Sigmoid colon (tissue), 7 donors: ENCODE measurements around the gene MET. TPM values are rescaled to one million over a fixed set of nuclear protein-coding genes. Genes with fewer than 3 reads are reported as not detected.

Experiments
- DNase-seq: peaks from one replicate; pipeline ENCODE4 v3.0.0-alpha.2; 2019
- H3K27ac ChIP-seq, 4 donors: fragments of 200-600 bp; sonication (generic); one replicate each; pipeline ENCODE4 v1.5.1; 2016 to 2019; ENCODE audit warnings: mild to moderate bottlenecking in 1 of 4
- H3K27me3 ChIP-seq, 3 donors: fragments of 200-600 bp; sonication (generic); one replicate each; pipeline ENCODE4 v1.5.1; 2019; ENCODE audit warnings: mild to moderate bottlenecking in 1 of 3
- H3K36me3 ChIP-seq, 4 donors: fragments of 200-600 bp; sonication (generic); one replicate each; pipeline ENCODE4 v1.5.1; 2016 to 2019
- H3K4me1 ChIP-seq, 4 donors: fragments of 200-600 bp; sonication (generic); one replicate each; pipeline ENCODE4 v1.5.1; 2017 to 2019
- H3K4me3 ChIP-seq, 4 donors: fragments of 200-600 bp; sonication (generic); one replicate each; pipeline ENCODE4 v1.5.1; 2017 to 2019; ENCODE audit warnings: mild to moderate bottlenecking in 2 of 4, moderate library complexity in 1 of 4
- H3K9me3 ChIP-seq, 4 donors: fragments of 200-600 bp in 3 of 4; sonication (generic) in 3 of 4; one replicate each; pipeline versions ENCODE4 v1.5.1 to v1.6.1; 2013 to 2019
- CTCF ChIP-seq, 4 experiments: fragments of 450-650 bp in 3 of 4; fragments of 200-600 bp in 1 of 4; IDR thresholded peaks; one replicate each; pipeline ENCODE4 v1.5.1; 2016 to 2019; ENCODE audit warnings: antibody characterized with exemption in 4 of 4, mild to moderate bottlenecking in 3 of 4, moderate library complexity in 2 of 4
- EP300 ChIP-seq, 4 donors: sonication (generic); formaldehyde crosslinking; IDR thresholded peaks; one replicate each; pipeline ENCODE4 v1.6.1; 2017; ENCODE audit warnings: antibody characterized with exemption in 4 of 4
- POLR2A ChIP-seq, 2 donors: fragments of 450-650 bp; IDR thresholded peaks; one replicate each; pipeline ENCODE4 v1.6.1; 2016; ENCODE audit warnings: antibody characterized with exemption in 2 of 2, mild to moderate bottlenecking in 2 of 2, moderate library complexity in 2 of 2
- POLR2AphosphoS5 ChIP-seq, 4 donors: sonication (generic); formaldehyde crosslinking; IDR thresholded peaks; one replicate each; pipeline ENCODE4 v1.6.1; 2017; ENCODE audit warnings: antibody characterized with exemption in 4 of 4
- WGBS, 2 donors: extraction: QIAGEN DNeasy Blood & Tissue Kit; methylation state at CpG; one replicate each; pipeline ENCODE4 v1.1.7; 2013; 5-methylcytosine and 5-hydroxymethylcytosine counted together
- intact Hi-C: fragments of 100-400 bp; cut with DNase I; formaldehyde crosslinking; loops from one replicate; pipeline ENCODE4 v1.15.1; 2023
- polyA plus RNA-seq, 3 donors: library from polyadenylated mRNA; stranded (reverse); fragments of 200-250 nt; gene quantifications; one replicate each; pipeline ENCODE4 v1.2.3, GENCODE V29; 2013
- total RNA-seq, 4 donors: library from RNA; depleted of rRNA; stranded (reverse); fragments of >200 nt; gene quantifications; one replicate each; pipeline ENCODE4 v1.1.0, GENCODE V29; 2016
- donor health status: healthy with polysubstance abuse.
- donor health status: Bipolar disorder and iron deficiency.
- donor health status: healthy.

Gene MET
- total and polyA plus RNA-seq, 7 donors, result 1.2 to 21.6 (median 15.9) TPM

- no peak for DNase-seq
- H3K9me3 ChIP-seq, result no peaks in the 10 kb centered on the region
- H3K4me1 ChIP-seq, result peaks cover 0 to 45% (median 25%) of the 10 kb centered on the region in 4 donors
- H3K27me3 ChIP-seq, result no peaks in the 10 kb centered on the region
- no peak for TF ChIP-seq POLR2A (IDR thresholded peaks at IDR 0.05)
- TF ChIP-seq CTCF (IDR thresholded peaks at IDR 0.05), result no peak
- no peak for TF ChIP-seq POLR2AphosphoS5 (IDR thresholded peaks at IDR 0.05)
- no peak for TF ChIP-seq EP300 (IDR thresholded peaks at IDR 0.05)
- no peak overlapping the region for H3K4me3 ChIP-seq
- H3K27ac ChIP-seq, result peak overlapping the region in 1 of 4 donors; percentile 33
- no peaks in the 10 kb centered on the region for H3K36me3 ChIP-seq
- intact Hi-C loops, result no loop called here
Observed at GRCh38 chr7:116799916-116800315, 127.9 kb downstream of the MET start.

- Histone ChIP-seq H3K9me3 (no peaks in the 10 kb centered on the region), H3K4me3 (no peak overlapping the region), H3K27me3 (no peaks in the 10 kb centered on the region), H3K36me3 (no peaks in the 10 kb centered on the region), H3K4me1 (peaks cover 0 to 51% (median 31%) of the 10 kb centered on the region in 4 donors), H3K27ac (peak overlapping the region in 2 of 4 donors; percentile 33 to 64)
- DNase-seq, result no peak
- 68 to 76% methylated on average over 2 of the region's 2 CpGs for WGBS, 2 donors
- intact Hi-C loops, result no loop called here
- TF ChIP-seq CTCF (IDR thresholded peaks at IDR 0.05) (no peak), POLR2A (IDR thresholded peaks at IDR 0.05) (no peak), POLR2AphosphoS5 (IDR thresholded peaks at IDR 0.05) (no peak), EP300 (IDR thresholded peaks at IDR 0.05) (no peak)
Observed at GRCh38 chr7:116800594-116800993, 128.6 kb downstream of the MET start.

- Histone ChIP-seq H3K4me1 (peaks cover 0 to 57% (median 37%) of the 10 kb centered on the region in 4 donors), H3K36me3 (no peaks in the 10 kb centered on the region), H3K27me3 (no peaks in the 10 kb centered on the region), H3K27ac (peak overlapping the region in 2 of 4 donors; percentile 33 to 64), H3K4me3 (no peak overlapping the region), H3K9me3 (no peaks in the 10 kb centered on the region)
- no peak for TF ChIP-seq EP300 (IDR thresholded peaks at IDR 0.05)
- TF ChIP-seq POLR2AphosphoS5 (IDR thresholded peaks at IDR 0.05), result no peak
- no peak for TF ChIP-seq POLR2A (IDR thresholded peaks at IDR 0.05)
- TF ChIP-seq CTCF (IDR thresholded peaks at IDR 0.05), result no peak
- WGBS, 2 donors, result 10 to 59% methylated on average over 2 of the region's 2 CpGs
- intact Hi-C loops, result no loop called here
- DNase-seq, result no peak
Observed at GRCh38 chr7:116801092-116801710, 129.2 kb downstream of the MET start.

GRCh38 chr7:116802144-116802745, 130.2 kb downstream of the MET start:
- H3K36me3 ChIP-seq, result no peaks in the 10 kb centered on the region
- no peak for TF ChIP-seq CTCF (IDR thresholded peaks at IDR 0.05)
- TF ChIP-seq EP300 (IDR thresholded peaks at IDR 0.05), result no peak
- no peak for TF ChIP-seq POLR2A (IDR thresholded peaks at IDR 0.05)
- TF ChIP-seq POLR2AphosphoS5 (IDR thresholded peaks at IDR 0.05), result no peak
- intact Hi-C loops, result no loop called here
- DNase-seq, result no peak
- peaks cover 0 to 58% (median 37%) of the 10 kb centered on the region in 4 donors for H3K4me1 ChIP-seq
- H3K4me3 ChIP-seq, result no peak overlapping the region
- H3K27ac ChIP-seq, result peak overlapping the region; percentile 12 to 64 (median 48)
- H3K9me3 ChIP-seq, result no peaks in the 10 kb centered on the region
- WGBS, 2 donors, result 63 to 77% methylated on average over 7 of the region's 7 CpGs
- H3K27me3 ChIP-seq, result no peaks in the 10 kb centered on the region
